ENCODE data around the gene TMEM175. TPM values are rescaled to one million over a fixed set of nuclear protein-coding genes. Genes with fewer than 3 reads are reported as not detected.
A peak's percentile ranks its signal among the peaks of the same experiment; 100 is the strongest.

TMEM175 gene
- total RNA-seq, 3 donors from 2014 or later, result 26.2 to 32.2 (median 28.2) TPM

- intact Hi-C loops (cut with DNase I; ENCODE audit: low total_unique reads), result no loop called here
- peak in 1 of 2 donors; percentile 44 for DNase-seq (ENCODE audit: low spot score in 2 of 2)
- Histone ChIP-seq H3K27me3 (peaks cover 13 to 77% of the 10 kb centered on the region in 2 donors), H3K9me3 (no peaks in the 10 kb centered on the region), H3K4me1 (peaks cover 8 to 9% of the 10 kb centered on the region in 2 donors), H3K36me3 (no peaks in the 10 kb centered on the region), H3K4me3 (peak overlapping the region in 1 of 3 donors; percentile 61), H3K27ac (no peak overlapping the region)
- TF ChIP-seq CTCF (IDR thresholded peaks at IDR 0.05) (no peak), POLR2A (IDR thresholded peaks at IDR 0.05) (no peak), POLR2AphosphoS5 (IDR thresholded peaks at IDR 0.05) (peak; percentile 45 to 64 (median 57))
These were observed 69.9 kb downstream of the TMEM175 start for GRCh38 chr4:1002131-1002630.

- Histone ChIP-seq H3K36me3 (no peaks in the 10 kb centered on the region), H3K9me3 (no peaks in the 10 kb centered on the region), H3K27ac (no peak overlapping the region), H3K4me1 (peaks cover 8 to 9% of the 10 kb centered on the region in 2 donors), H3K4me3 (peak overlapping the region in 1 of 3 donors; percentile 61), H3K27me3 (peaks cover 13 to 72% of the 10 kb centered on the region in 2 donors)
- no peak for TF ChIP-seq CTCF (IDR thresholded peaks at IDR 0.05)
- TF ChIP-seq POLR2A (IDR thresholded peaks at IDR 0.05), result no peak
- TF ChIP-seq POLR2AphosphoS5 (IDR thresholded peaks at IDR 0.05), result no peak
- no peak for DNase-seq (ENCODE audit: low spot score in 2 of 2)
- intact Hi-C loops (cut with DNase I; ENCODE audit: low total_unique reads), result no loop called here
These were observed 70.5 kb downstream of the TMEM175 start for GRCh38 chr4:1002631-1003251.

- TF ChIP-seq POLR2AphosphoS5 (IDR thresholded peaks at IDR 0.05), result no peak
- no peak for TF ChIP-seq POLR2A (IDR thresholded peaks at IDR 0.05)
- TF ChIP-seq CTCF (IDR thresholded peaks at IDR 0.05), result no peak
- peaks cover 13 to 65% of the 10 kb centered on the region in 2 donors for H3K27me3 ChIP-seq
- H3K36me3 ChIP-seq, result no peaks in the 10 kb centered on the region
- H3K4me1 ChIP-seq, result peaks cover 8 to 9% of the 10 kb centered on the region in 2 donors
- intact Hi-C loops (cut with DNase I; ENCODE audit: low total_unique reads), result no loop called here
- H3K27ac ChIP-seq, result no peak overlapping the region
- DNase-seq (ENCODE audit: low spot score in 2 of 2), result no peak
- H3K9me3 ChIP-seq, result no peaks in the 10 kb centered on the region
- H3K4me3 ChIP-seq, result peak overlapping the region in 1 of 3 donors; percentile 61
These were observed 71.2 kb downstream of the TMEM175 start for GRCh38 chr4:1003271-1004070.

- Histone ChIP-seq H3K4me3 (no peak overlapping the region), H3K27ac (no peak overlapping the region), H3K9me3 (no peaks in the 10 kb centered on the region), H3K4me1 (peaks cover 9 to 10% of the 10 kb centered on the region in 2 donors), H3K36me3 (no peaks in the 10 kb centered on the region), H3K27me3 (peaks cover 13 to 65% of the 10 kb centered on the region in 2 donors)
- intact Hi-C loops (cut with DNase I; ENCODE audit: low total_unique reads), result no loop called here
- TF ChIP-seq CTCF (IDR thresholded peaks at IDR 0.05), result no peak
- TF ChIP-seq POLR2AphosphoS5 (IDR thresholded peaks at IDR 0.05), result no peak
- TF ChIP-seq POLR2A (IDR thresholded peaks at IDR 0.05), result no peak
- no peak for DNase-seq (ENCODE audit: low spot score in 2 of 2)
These were observed 71.8 kb downstream of the TMEM175 start for GRCh38 chr4:1004071-1004418.

Data from breast epithelium (tissue), 4 donors.